ENCODE results near the gene GRM3. TPM values are rescaled to one million over a fixed set of nuclear protein-coding genes. Genes with fewer than 3 reads are reported as not detected.

GRM3 gene
- total and polyA plus RNA-seq, 2 of the 13 experiments (the other 11 are each of a cell fraction or from before 2014, with no cell fraction given): not detected

DNA sequence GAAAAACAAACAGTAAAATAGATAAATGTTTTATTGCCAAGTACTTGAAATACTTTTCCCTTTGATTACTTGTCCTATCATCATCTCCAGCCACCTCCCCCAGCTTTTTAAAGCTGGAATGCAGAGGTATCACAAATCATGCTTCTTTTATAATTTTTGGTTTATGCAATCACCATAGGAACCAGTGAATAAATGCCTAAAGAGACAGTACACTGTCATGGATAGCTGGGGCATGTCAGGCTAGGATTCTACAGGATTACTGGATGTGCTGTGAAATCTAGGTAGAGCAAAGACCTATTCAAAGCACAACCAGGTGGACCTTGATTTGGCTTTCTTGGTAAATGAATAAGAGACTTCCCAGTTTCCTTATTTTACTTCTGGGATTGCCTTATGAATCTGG, 257.2 kb downstream of the GRM3 start:
- BruUV-seq (replicated peaks): no TSS peak
- H3K79me2 ChIP-seq (ENCODE audit: insufficient read depth, low read length): no peaks in the 10 kb centered on the region
- in situ Hi-C loops (cut with HindIII; ENCODE audit: extremely low pct_ligation_motif_present, low pct_unique_long_range_greater_than_20kb): loop anchor here (25.0 kb wide), 1 partner anchor 1014 kb away; no protein-coding TSS in a partner anchor
- TF ChIP-seq TAF15 (IDR thresholded peaks at IDR 0.05; ENCODE audit: low read depth, low read length, poor library complexity, severe bottlenecking) (no peak), ZNF225 (CRISPR knock-in tag; IDR thresholded peaks at IDR 0.05) (no peak), ZNF776 (CRISPR knock-in tag; IDR thresholded peaks at IDR 0.05) (no peak), PITX1 (CRISPR knock-in tag; IDR thresholded peaks at IDR 0.05) (no peak), RFX1 (IDR thresholded peaks at IDR 0.05) (no peak)
- TF ChIP-seq, protein P1, sequence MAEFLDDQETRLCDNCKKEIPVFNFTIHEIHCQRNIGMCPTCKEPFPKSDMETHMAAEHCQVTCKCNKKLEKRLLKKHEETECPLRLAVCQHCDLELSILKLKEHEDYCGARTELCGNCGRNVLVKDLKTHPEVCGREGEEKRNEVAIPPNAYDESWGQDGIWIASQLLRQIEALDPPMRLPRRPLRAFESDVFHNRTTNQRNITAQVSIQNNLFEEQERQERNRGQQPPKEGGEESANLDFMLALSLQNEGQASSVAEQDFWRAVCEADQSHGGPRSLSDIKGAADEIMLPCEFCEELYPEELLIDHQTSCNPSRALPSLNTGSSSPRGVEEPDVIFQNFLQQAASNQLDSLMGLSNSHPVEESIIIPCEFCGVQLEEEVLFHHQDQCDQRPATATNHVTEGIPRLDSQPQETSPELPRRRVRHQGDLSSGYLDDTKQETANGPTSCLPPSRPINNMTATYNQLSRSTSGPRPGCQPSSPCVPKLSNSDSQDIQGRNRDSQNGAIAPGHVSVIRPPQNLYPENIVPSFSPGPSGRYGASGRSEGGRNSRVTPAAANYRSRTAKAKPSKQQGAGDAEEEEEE (CRISPR knock-in tag; IDR thresholded peaks at IDR 0.05; ENCODE audit: borderline replicate concordance): no peak
- no peak for FAIRE-seq
- ATAC-seq: no peak
- H3K4me2 ChIP-seq (ENCODE audit: low read depth, low read length): no peak overlapping the region
- ChIA-PET CTCF (ENCODE audit: low intra/inter-chr PET ratio, low total read pairs) (no interaction called here), POLR2A (no interaction called here)
- H2AFZ ChIP-seq (ENCODE audit: low read length): no peak overlapping the region
- no peak overlapping the region for H3K27ac ChIP-seq (ENCODE audit: extremely low read length, insufficient read depth, low read length)
- no peak for DNase-seq (ENCODE audit: low spot score)
- no peak overlapping the region for H3K9ac ChIP-seq (ENCODE audit: insufficient read depth, low read depth, low read length)
- H3K4me3 ChIP-seq (replicated peaks in 1 of 3; ENCODE audit: insufficient read depth in 1 of 3, low read depth in 2 of 3, low read length in 3 of 3): no peak overlapping the region
- H3K27me3 ChIP-seq (ENCODE audit: control insufficient read depth in 1 of 2, insufficient read depth in 2 of 2, low read length in 2 of 2): no peaks in the 10 kb centered on the region
- no peaks in the 10 kb centered on the region for H3K4me1 ChIP-seq (ENCODE audit: insufficient read depth, low read length)
- no peaks in the 10 kb centered on the region for H3K9me3 ChIP-seq (ENCODE audit: low read length)
- no peaks in the 10 kb centered on the region for H3K36me3 ChIP-seq (replicated peaks in 1 of 2; ENCODE audit: control insufficient read depth in 1 of 2, insufficient read depth in 2 of 2, low read length in 2 of 2)
- intact Hi-C loops (cut with micrococcal nuclease; ENCODE audit: unreplicated experiment): loop anchor here (10.0 kb wide), 1 partner anchor 436 kb away; no protein-coding TSS in a partner anchor
- no peaks in the 10 kb centered on the region for H4K20me1 ChIP-seq (ENCODE audit: insufficient read depth, low read length)

Data from HepG2 (cell line).